Suppressor macrophage treated with lipopolysaccharide for 1 hour (primary cell): ENCODE results near the gene RPL14.

Source experiments
- DNase-seq, 3 donors: peaks; one replicate each; pipeline ENCODE4 v3.0.0-alpha.2; 2020 to 2022

RPL14 gene

GRCh38 chr3:40463579-40463978, 6.4 kb downstream of the RPL14 start:
- no peak for DNase-seq

- no peak for DNase-seq
Measured at GRCh38 chr3:40464339-40465110, 7.4 kb downstream of the RPL14 start.

GRCh38 chr3:40465111-40465407, 7.9 kb downstream of the RPL14 start:
- DNase-seq: no peak

- no peak for DNase-seq
Measured at GRCh38 chr3:40465456-40465855, 8.3 kb downstream of the RPL14 start.

- DNase-seq: no peak
Measured at GRCh38 chr3:40468018-40468417, 10.9 kb downstream of the RPL14 start.

GRCh38 chr3:40470701-40471100, 13.6 kb downstream of the RPL14 start:
- DNase-seq: no peak

- peak; percentile 83 to 89 (median 88) for DNase-seq
Measured at GRCh38 chr3:40476478-40477470, 19.6 kb downstream of the RPL14 start, which contains the start of gene ZNF619. Gene ZNF619 (plus strand): TSS chr3:40477122. CDS start chr3:40477980, 858 bp downstream.

GRCh38 chr3:40477666-40478065, 20.5 kb downstream of the RPL14 start:
- DNase-seq: peak; percentile 31

GRCh38 chr3:40487172-40487571, 30.0 kb downstream of the RPL14 start:
- DNase-seq: no peak

GRCh38 chr3:40490916-40491315, 33.8 kb downstream of the RPL14 start:
- no peak for DNase-seq

- DNase-seq: no peak
Measured at GRCh38 chr3:40494698-40495097, 37.6 kb downstream of the RPL14 start.

- DNase-seq: no peak
Measured at GRCh38 chr3:40497288-40497687, 40.1 kb downstream of the RPL14 start.

- no peak for DNase-seq
Measured at GRCh38 chr3:40499952-40500351, 42.8 kb downstream of the RPL14 start.

GRCh38 chr3:40502034-40502433, 44.9 kb downstream of the RPL14 start:
- DNase-seq: no peak

- DNase-seq: peak; percentile 70 to 83 (median 72)
Measured at GRCh38 chr3:40504636-40505430, 47.7 kb downstream of the RPL14 start.

GRCh38 chr3:40505599-40506462, 48.7 kb downstream of the RPL14 start, which contains the start of gene ZNF620:
Gene ZNF620 (plus strand): TSS chr3:40506039. CDS start chr3:40506353, 314 bp downstream.
- DNase-seq: peak; percentile 53 to 69 (median 57)

GRCh38 chr3:40511031-40511718, 54.0 kb downstream of the RPL14 start:
- DNase-seq: peak in 1 of 3 donors; percentile 11

- no peak for DNase-seq
Measured at GRCh38 chr3:40516201-40516600, 59.1 kb downstream of the RPL14 start.

- no peak for DNase-seq
Measured at GRCh38 chr3:40518067-40518466, 60.9 kb downstream of the RPL14 start.
